OCI-LY3 (cell line): ENCODE results near the gene FERMT1.

ENCODE experiments used
- H2AFZ ChIP-seq: fragments of 200-600, 300-600 bp; shearing (Covaris generic); 2 replicates; pipeline ENCODE4 v1.6.0; 2014; ENCODE audit warnings: antibody characterized with exemption, low read depth, low read length
- H3K27ac ChIP-seq: fragments of 200-600, 300-600 bp; sonication (generic); 2 replicates; pipeline ENCODE4 v1.5.1; 2014; ENCODE audit warnings: mild to moderate bottlenecking, low read length, moderate library complexity, mixed read lengths
- H3K27me3 ChIP-seq: fragments of 200-600, 300-600 bp; sonication (generic); 2 replicates; pipeline ENCODE4 v1.6.1; 2014; ENCODE audit warnings: low read depth, low read length, mixed read lengths
- H3K36me3 ChIP-seq: fragments of 200-600, 300-600 bp; sonication (generic); replicated peaks from 2 replicates; pipeline ENCODE3; 2014; ENCODE audit warnings: low read depth, low read length, mixed read lengths
- H3K4me1 ChIP-seq: fragments of 300-600, 200-600 bp; sonication (generic); 2 replicates; pipeline ENCODE4 v1.6.1; 2014; ENCODE audit warnings: low read length, mixed read lengths
- H3K4me2 ChIP-seq: fragments of 200-600, 300-600 bp; sonication (generic); 2 replicates; pipeline ENCODE4 v1.6.1; 2014; ENCODE audit warnings: low read length, mixed read lengths
- H3K4me3 ChIP-seq: fragments of 300-600, 200-600 bp; sonication (generic); 2 replicates; pipeline ENCODE4 v1.5.1; 2014; ENCODE audit warnings: antibody characterized with exemption, mild to moderate bottlenecking, low read length, moderate library complexity
- H3K79me2 ChIP-seq: fragments of 300-600, 200-600 bp; shearing (Covaris generic); 2 replicates; pipeline ENCODE4 v1.6.1; 2014; ENCODE audit warnings: mild to moderate bottlenecking, low read length, mixed read lengths
- H3K9ac ChIP-seq: fragments of 300-600, 200-600 bp; shearing (Covaris generic); 2 replicates; pipeline ENCODE4 v1.6.0; 2014; ENCODE audit warnings: mild to moderate bottlenecking, low read length, moderate library complexity
- H3K9me3 ChIP-seq: fragments of 200-600, 300-600 bp; shearing (Covaris generic); 2 replicates; pipeline ENCODE4 v1.6.1; 2014; ENCODE audit warnings: low read length, mixed read lengths; ENCODE audit not compliant: insufficient read depth
- H4K20me1 ChIP-seq: fragments of 200-600, 300-600 bp; sonication (generic); 2 replicates; pipeline ENCODE4 v1.6.1; 2016; ENCODE audit warnings: low read length, mixed read lengths; ENCODE audit not compliant: insufficient read depth
- CTCF ChIP-seq: fragments of 200-600, 300-600 bp; sonication (generic); IDR thresholded peaks from 2 replicates; pipeline ENCODE4 v1.5.1; 2014; ENCODE audit warnings: antibody characterized with exemption, low read length, low read depth
- EZH2phosphoT487 ChIP-seq: fragments of 200-600 bp; shearing (Covaris generic); IDR thresholded peaks from 2 replicates; pipeline ENCODE4 v1.6.1; 2018; ENCODE audit warnings: antibody characterized with exemption, mixed run types, low read depth

FERMT1 gene

GRCh38 chr20:6060213-6060612 is 62.6 kb downstream of the FERMT1 start:
- Histone ChIP-seq H3K9me3 (no peaks in the 10 kb centered on the region), H3K4me1 (no peaks in the 10 kb centered on the region), H3K4me3 (no peak overlapping the region), H3K79me2 (no peaks in the 10 kb centered on the region), H3K36me3 (no peaks in the 10 kb centered on the region), H3K27ac (no peak overlapping the region), H4K20me1 (no peaks in the 10 kb centered on the region), H3K4me2 (no peak overlapping the region), H3K9ac (no peak overlapping the region), H2AFZ (no peak overlapping the region), H3K27me3 (peaks cover 27% of the 10 kb centered on the region)
- TF ChIP-seq EZH2phosphoT487 (no peak), CTCF (no peak)

GRCh38 chr20:6058684-6059295 is 64.0 kb downstream of the FERMT1 start:
- H3K27me3 ChIP-seq, result peaks cover 27% of the 10 kb centered on the region
- no peaks in the 10 kb centered on the region for H3K79me2 ChIP-seq
- H3K9ac ChIP-seq, result no peak overlapping the region
- no peaks in the 10 kb centered on the region for H4K20me1 ChIP-seq
- TF ChIP-seq CTCF (no peak), EZH2phosphoT487 (no peak)
- no peak overlapping the region for H2AFZ ChIP-seq
- no peaks in the 10 kb centered on the region for H3K9me3 ChIP-seq
- H3K27ac ChIP-seq, result no peak overlapping the region
- H3K4me2 ChIP-seq, result no peak overlapping the region
- H3K4me3 ChIP-seq, result no peak overlapping the region
- no peaks in the 10 kb centered on the region for H3K36me3 ChIP-seq
- no peaks in the 10 kb centered on the region for H3K4me1 ChIP-seq

- Histone ChIP-seq H3K27me3 (peaks cover 27% of the 10 kb centered on the region), H3K9me3 (no peaks in the 10 kb centered on the region), H3K36me3 (no peaks in the 10 kb centered on the region), H3K9ac (no peak overlapping the region), H3K4me3 (no peak overlapping the region), H3K4me1 (no peaks in the 10 kb centered on the region), H3K79me2 (no peaks in the 10 kb centered on the region), H3K27ac (no peak overlapping the region), H4K20me1 (no peaks in the 10 kb centered on the region), H3K4me2 (no peak overlapping the region), H2AFZ (no peak overlapping the region)
- TF ChIP-seq CTCF (no peak), EZH2phosphoT487 (no peak)
Measured at GRCh38 chr20:6057691-6058090, 65.1 kb downstream of the FERMT1 start.

- TF ChIP-seq CTCF (no peak), EZH2phosphoT487 (no peak)
- H3K79me2 ChIP-seq, result no peaks in the 10 kb centered on the region
- H3K27ac ChIP-seq, result no peak overlapping the region
- H3K36me3 ChIP-seq, result no peaks in the 10 kb centered on the region
- no peaks in the 10 kb centered on the region for H3K9me3 ChIP-seq
- peaks cover 25% of the 10 kb centered on the region for H3K27me3 ChIP-seq
- H3K4me3 ChIP-seq, result no peak overlapping the region
- no peak overlapping the region for H2AFZ ChIP-seq
- H3K9ac ChIP-seq, result no peak overlapping the region
- no peak overlapping the region for H3K4me2 ChIP-seq
- H4K20me1 ChIP-seq, result no peaks in the 10 kb centered on the region
- no peaks in the 10 kb centered on the region for H3K4me1 ChIP-seq
Measured at GRCh38 chr20:6057139-6057538, 65.7 kb downstream of the FERMT1 start.
